ENCODE measurements around the gene AMY1A. TPM values are rescaled to one million over a fixed set of nuclear protein-coding genes. Genes with fewer than 3 reads are reported as not detected.
"Not testable (repeated sequence)": the region's sequence is repeated elsewhere in the genome, so short reads cannot be mapped to it uniquely, and the experiment has no call there.

The AMY1A gene
- total RNA-seq, 1 donor from 2014 or later: not detected

- DNase-seq (ENCODE audit: low read depth); H3K27me3 ChIP-seq (ENCODE audit: control insufficient read depth, insufficient read depth, low read length); H3K4me3 ChIP-seq (ENCODE audit: low read depth, low read length); H3K36me3 ChIP-seq (ENCODE audit: control insufficient read depth, insufficient read depth, low read length): not testable (repeated sequence)
Measured at GRCh38 chr1:103710381-103710780, 54.8 kb downstream of the AMY1A start.

Other genes starting within 250 kb of the AMY1A start
- gene RNPC3, start 130.1 kb upstream of the AMY1A start, total RNA-seq: 6.4 and 8.8 TPM in 2 replicates
- gene AMY2B, start 84.2 kb upstream of the AMY1A start, total RNA-seq: 3.4 and 6.3 TPM in 2 replicates
- gene AMY2A, start 38.3 kb upstream of the AMY1A start, total RNA-seq: not detected in 2 replicates
- not detected in 2 replicates for gene AMY1B, start 40.5 kb downstream of the AMY1A start, total RNA-seq
- not detected in 2 replicates for gene AMY1C, start 94.1 kb downstream of the AMY1A start, total RNA-seq

Data from kidney epithelial cell (primary cell).